H1 (cell line): ENCODE data around the gene ZNF805. TPM values are rescaled to one million over a fixed set of nuclear protein-coding genes. Genes with fewer than 3 reads are reported as not detected.

Experiments
- CTCF ChIA-PET: fragments of 300-600 bp; sonication (Branson Sonifier 250); formaldehyde crosslinking; loops from one replicate; lab custom pipeline; 2021; ENCODE audit not compliant: partially characterized antibody; lab: Charles Lee
- POLR2A ChIA-PET: fragments of 300-600 bp; sonication (Branson Sonifier 250); formaldehyde crosslinking; loops from one replicate; lab custom pipeline; 2021; ENCODE audit warnings: inconsistent platforms; ENCODE audit not compliant: partially characterized antibody; lab: Charles Lee
- DNase-seq, 2 experiments: peaks; one replicate each; pipeline versions ENCODE4 v3.0.0 to v3.0.0-alpha.2; 2010 to 2022; ENCODE audit warnings: low spot score in 2 of 2, low read depth in 1 of 2, mixed read lengths in 1 of 2
- FAIRE-seq: peaks from 2 replicates; lab custom pipeline; 2011; peaks lifted over from hg19 to GRCh38; lab: Jason Lieb, UNC
- H2AFZ ChIP-seq: 2 replicates; pipeline ENCODE4 v1.8.1; 2012; ENCODE audit warnings: low read length, inconsistent platforms
- H2AK5ac ChIP-seq: 2 replicates; pipeline ENCODE4 v1.6.1; 2013; ENCODE audit warnings: low read depth, low read length
- H2BK120ac ChIP-seq: replicated peaks from 2 replicates; pipeline ENCODE3; 2013; ENCODE audit warnings: low read depth, low read length, inconsistent platforms
- H2BK12ac ChIP-seq: 2 replicates; pipeline ENCODE4 v1.6.1; 2013; ENCODE audit warnings: low read depth, low read length
- H2BK15ac ChIP-seq: 2 replicates; pipeline ENCODE4 v1.6.1; 2013; ENCODE audit warnings: low read length
- H2BK20ac ChIP-seq: 2 replicates; pipeline ENCODE4 v1.6.1; 2013; ENCODE audit warnings: low read length
- H2BK5ac ChIP-seq: 2 replicates; pipeline ENCODE4 v1.6.1; 2013; ENCODE audit warnings: low read depth, low read length
- H3K14ac ChIP-seq: 2 replicates; pipeline ENCODE4 v1.6.1; 2013; ENCODE audit warnings: inconsistent platforms; ENCODE audit not compliant: insufficient read length
- H3K18ac ChIP-seq: 2 replicates; pipeline ENCODE4 v1.6.1; 2013; ENCODE audit warnings: low read length; ENCODE audit errors: extremely low read depth
- H3K23ac ChIP-seq: 2 replicates; pipeline ENCODE4 v1.6.1; 2013; ENCODE audit warnings: inconsistent platforms; ENCODE audit not compliant: insufficient read length
- H3K23me2 ChIP-seq: 2 replicates; pipeline ENCODE4 v1.6.1; 2013; ENCODE audit warnings: low read depth, low read length
- H3K27ac ChIP-seq: 2 replicates; pipeline ENCODE4 v1.6.1; 2011; ENCODE audit warnings: low read depth, low read length, inconsistent platforms
- H3K27me3 ChIP-seq, 4 experiments: replicated peaks in 1 of 4; 1 replicate in 1 of 4; 2 replicates in 3 of 4; pipeline versions ENCODE4 v1.6.1 to v1.8.1; 2011 to 2013; ENCODE audit warnings: low read length in 3 of 4, mild to moderate bottlenecking in 3 of 4, inconsistent platforms in 2 of 4, mixed read lengths in 2 of 4, moderate library complexity in 1 of 4; ENCODE audit not compliant: control insufficient read depth in 3 of 4, insufficient read depth in 3 of 4; ENCODE audit errors: extremely low read depth in 1 of 4
- H3K36me3 ChIP-seq, 4 experiments: 2 replicates each; pipeline versions ENCODE4 v1.6.1 to v1.8.1; 2011 to 2013; ENCODE audit warnings: mild to moderate bottlenecking in 4 of 4, low read length in 3 of 4, moderate library complexity in 2 of 4, control low read depth in 1 of 4, inconsistent platforms in 1 of 4; ENCODE audit not compliant: insufficient read depth in 4 of 4, control insufficient read depth in 2 of 4
- H3K4ac ChIP-seq: replicated peaks from 2 replicates; pipeline ENCODE3; 2013; ENCODE audit warnings: low read length, low read depth, mixed read lengths, inconsistent platforms; ENCODE audit not compliant: insufficient read length
- H3K4me1 ChIP-seq, 4 experiments: replicated peaks in 1 of 4; 1 replicate in 1 of 4; 2 replicates in 3 of 4; pipeline versions ENCODE4 v1.6.1 to v1.8.1; 2011 to 2013; ENCODE audit warnings: low read length in 3 of 4, inconsistent platforms in 2 of 4, mixed read lengths in 1 of 4; ENCODE audit not compliant: insufficient read depth in 4 of 4, control insufficient read depth in 3 of 4
- H3K4me2 ChIP-seq, 2 experiments: 2 replicates each; pipeline versions ENCODE4 v1.6.1 to v1.8.1; 2011 to 2013; ENCODE audit warnings: low read depth in 2 of 2, low read length in 2 of 2, control low read depth in 1 of 2, inconsistent platforms in 1 of 2, mild to moderate bottlenecking in 1 of 2; ENCODE audit not compliant: insufficient read depth in 1 of 2
- H3K4me3 ChIP-seq, 4 experiments: fragments of 200-600, 300-600 bp in 1 of 4; sonication (generic), shearing (Covaris generic), sonication (Bioruptor Twin) in 1 of 4; 2 replicates each; pipeline versions ENCODE4 v1.5.1 to v1.8.1; 2011 to 2016; ENCODE audit warnings: low read length in 4 of 4, low read depth in 3 of 4, control low read depth in 2 of 4, inconsistent platforms in 2 of 4, mild to moderate bottlenecking in 2 of 4, mixed read lengths in 1 of 4, moderate library complexity in 1 of 4; ENCODE audit not compliant: insufficient read depth in 2 of 4; ENCODE audit errors: extremely low read depth in 1 of 4
- H3K56ac ChIP-seq: replicated peaks from 2 replicates; pipeline ENCODE3; 2013; ENCODE audit warnings: low read depth, mild to moderate bottlenecking, mixed read lengths, low read length, inconsistent platforms; ENCODE audit not compliant: insufficient read length
- H3K79me1 ChIP-seq: 2 replicates; pipeline ENCODE4 v1.6.1; 2013; ENCODE audit warnings: low read depth, low read length, control low read depth
- H3K79me2 ChIP-seq, 2 experiments: 2 replicates each; pipeline versions ENCODE4 v1.6.1 to v1.8.1; 2012 to 2013; ENCODE audit warnings: low read length in 2 of 2, mild to moderate bottlenecking in 2 of 2, inconsistent platforms in 1 of 2; ENCODE audit not compliant: insufficient read depth in 2 of 2, control insufficient read depth in 1 of 2
- H3K9ac ChIP-seq, 4 experiments: replicated peaks in 1 of 4; 1 replicate in 1 of 4; 2 replicates in 3 of 4; pipeline versions ENCODE4 v1.6.1 to v1.8.1; 2011 to 2013; ENCODE audit warnings: low read depth in 3 of 4, low read length in 3 of 4, control low read depth in 2 of 4, mild to moderate bottlenecking in 2 of 4, moderate library complexity in 2 of 4, inconsistent platforms in 1 of 4; ENCODE audit errors: extremely low read depth in 1 of 4
- H3K9me3 ChIP-seq, 2 experiments: 2 replicates each; pipeline versions ENCODE4 v1.6.1 to v1.8.1; 2012 to 2013; ENCODE audit warnings: mild to moderate bottlenecking in 2 of 2, moderate library complexity in 2 of 2, control low read depth in 1 of 2, inconsistent platforms in 1 of 2, low read depth in 1 of 2, low read length in 1 of 2, mixed read lengths in 1 of 2; ENCODE audit not compliant: insufficient read depth in 2 of 2
- H4K20me1 ChIP-seq, 2 experiments: replicated peaks in 1 of 2; 2 replicates each; pipeline versions ENCODE3 to v1.8.1; 2011 to 2013; ENCODE audit warnings: inconsistent platforms in 2 of 2, low read length in 2 of 2, mild to moderate bottlenecking in 1 of 2; ENCODE audit not compliant: insufficient read depth in 2 of 2, control insufficient read depth in 1 of 2
- H4K5ac ChIP-seq: 2 replicates; pipeline ENCODE4 v1.6.1; 2013; ENCODE audit warnings: low read length, low read depth, mixed read lengths, inconsistent platforms; ENCODE audit not compliant: insufficient read length
- H4K8ac ChIP-seq: 2 replicates; pipeline ENCODE4 v1.8.0; 2013; ENCODE audit warnings: mild to moderate bottlenecking, moderate library complexity, low read length, inconsistent platforms; ENCODE audit not compliant: insufficient read depth; ENCODE audit errors: extremely low read depth
- H4K91ac ChIP-seq: replicated peaks from 2 replicates; pipeline ENCODE3; 2013; ENCODE audit warnings: low read length, mixed read lengths, inconsistent platforms; ENCODE audit not compliant: insufficient read length
- BCL11A ChIP-seq, 2 experiments: IDR thresholded peaks; one replicate each; pipeline ENCODE4 v1.6.1; 2011; ENCODE audit warnings: low read depth in 2 of 2, low read length in 2 of 2, mild to moderate bottlenecking in 2 of 2
- CBX5 ChIP-seq: fragments of 300-800, 300-1000 bp; sonication (generic); IDR thresholded peaks from 2 replicates; pipeline ENCODE4 v1.7.1; 2016; ENCODE audit warnings: antibody characterized with exemption, low read length, low read depth
- CEBPB ChIP-seq: IDR thresholded peaks from 2 replicates; pipeline ENCODE4 v1.6.1; 2012; ENCODE audit warnings: low read depth, low read length
- CTCF ChIP-seq, 3 experiments: IDR thresholded peaks; 1 replicate in 2 of 3; 2 replicates in 1 of 3; pipeline versions ENCODE4 v1.5.1 to v1.6.1; 2011; ENCODE audit warnings: low read length in 3 of 3, mild to moderate bottlenecking in 3 of 3, inconsistent platforms in 2 of 3, low read depth in 1 of 3, moderate library complexity in 1 of 3; ENCODE audit not compliant: insufficient read depth in 1 of 3; ENCODE audit errors: control extremely low read depth in 1 of 3
- EP300 ChIP-seq, 2 experiments: IDR thresholded peaks; 1 replicate in 1 of 2; 2 replicates in 1 of 2; pipeline ENCODE4 v1.6.1; 2011 to 2012; ENCODE audit warnings: low read depth in 2 of 2, low read length in 2 of 2, mild to moderate bottlenecking in 2 of 2, borderline replicate concordance in 1 of 2, inconsistent platforms in 1 of 2, moderate library complexity in 1 of 2
- KDM5A ChIP-seq: fragments of 200-600 bp; IDR thresholded peaks from 2 replicates; pipeline ENCODE4 v1.7.1; 2012; ENCODE audit warnings: mild to moderate bottlenecking, low read length, inconsistent platforms, mixed read lengths
- NANOG ChIP-seq: IDR thresholded peaks from 2 replicates; pipeline ENCODE4 v1.6.1; 2011; ENCODE audit warnings: low read length, low read depth, mild to moderate bottlenecking, inconsistent platforms; ENCODE audit not compliant: insufficient read depth, poor library complexity, severe bottlenecking
- RBBP5 ChIP-seq: IDR thresholded peaks from 2 replicates; pipeline ENCODE4 v1.7.1; 2012; ENCODE audit warnings: low read depth, mild to moderate bottlenecking, inconsistent platforms, low read length, moderate library complexity, borderline replicate concordance
- SIN3A ChIP-seq, 2 experiments: IDR thresholded peaks in 1 of 2; conservative IDR thresholded peaks in 1 of 2; 2 replicates each; pipeline ENCODE4 v1.6.1; 2011 to 2012; ENCODE audit warnings: low read length in 2 of 2, improper control_type of control experiment in 1 of 2, low read depth in 1 of 2, mild to moderate bottlenecking in 1 of 2
- SP1 ChIP-seq: IDR thresholded peaks from 2 replicates; pipeline ENCODE4 v1.6.1; 2011; ENCODE audit warnings: low read depth, low read length
- SRF ChIP-seq: IDR thresholded peaks from 2 replicates; pipeline ENCODE4 v1.6.1; 2011; ENCODE audit warnings: mild to moderate bottlenecking, low read depth, low read length, moderate library complexity
- WGBS, 2 experiments: shearing (Covaris generic) in 1 of 2; methylation state at CpG; one replicate each; pipeline versions ENCODE4 v1.1.6 to v1.1.7; 2013 to 2015; ENCODE audit warnings: low lambda C conversion rate in 2 of 2, mixed read lengths in 2 of 2, inconsistent platforms in 1 of 2, low coverage in 1 of 2, missing lambda C conversion rate in 1 of 2; ENCODE audit not compliant: insufficient replicate concordance in 2 of 2, insufficient coverage in 1 of 2, insufficient read length in 1 of 2; ENCODE audit errors: extremely low coverage in 1 of 2, missing lambda C conversion rate in 1 of 2; 5-methylcytosine and 5-hydroxymethylcytosine counted together
- polyA plus RNA-seq, 7 experiments: library from polyadenylated mRNA; depleted of rRNA in 3 of 7; stranded (reverse) in 5 of 7; unstranded in 2 of 7; fragments of >200 nt in 5 of 7; fragments of 200-250 nt in 2 of 7; gene quantifications; 1 replicate in 5 of 7; 2 replicates in 1 of 7; 4 replicates in 1 of 7; pipeline versions ENCODE4 v1.2.1 to v1.2.3, GENCODE V29; 2011 to 2013; ENCODE audit warnings: missing spikeins in 2 of 7, mixed read lengths in 2 of 7
- total RNA-seq: library from RNA; stranded (reverse); fragmentation: NEBNext Ultra II Directional; extraction: Animal tissue kit (Norgen Biotek cat#: 25700); gene quantifications from 2 replicates; pipeline ENCODE4 v1.2.1, GENCODE V29; 2021

The ZNF805 gene
- total and polyA plus RNA-seq, 2 of the 8 experiments (the other 6 are each of a cell fraction or from before 2014, with no cell fraction given) = 2.3 to 14.8 TPM

- H3K18ac ChIP-seq = no peak overlapping the region
- no peak overlapping the region for H4K8ac ChIP-seq
- peaks cover 35 to 68% (median 59%) of the 10 kb centered on the region in 4 experiments for H3K36me3 ChIP-seq
- H3K23ac ChIP-seq = no peak overlapping the region
- no peak overlapping the region for H3K56ac ChIP-seq
- H3K4me2 ChIP-seq = no peak overlapping the region
- peaks cover 12% of the 10 kb centered on the region; the same call in 1 of the 2 replicates for H3K79me1 ChIP-seq
- ChIA-PET CTCF (no interaction called here), POLR2A (interaction anchor here (1.2 kb wide), 1 partner anchor 9 kb away, joined by 6 read pairs; no protein-coding TSS in a partner anchor)
- H4K20me1 ChIP-seq = peaks cover 4 to 9% of the 10 kb centered on the region in 2 experiments
- H2BK15ac ChIP-seq = no peak overlapping the region
- H4K5ac ChIP-seq = no peak overlapping the region
- peaks cover 0 to 4% of the 10 kb centered on the region in 2 experiments; a peak in 1 of 4 replicates for H3K9me3 ChIP-seq
- no peak overlapping the region for H3K9ac ChIP-seq
- no peaks in the 10 kb centered on the region for H3K4me1 ChIP-seq
- H2BK20ac ChIP-seq = no peak overlapping the region
- no peak overlapping the region for H4K91ac ChIP-seq
- H2AK5ac ChIP-seq = no peak overlapping the region
- no peak overlapping the region for H3K4ac ChIP-seq
- H3K23me2 ChIP-seq = no peaks in the 10 kb centered on the region
- DNase-seq = no peak
- H2BK5ac ChIP-seq = no peak overlapping the region
- H3K79me2 ChIP-seq = peaks cover 0 to 88% of the 10 kb centered on the region in 2 experiments; a peak in 3 of 4 replicates
- no peak overlapping the region for H3K14ac ChIP-seq
- no peak for FAIRE-seq
- H3K4me3 ChIP-seq = no peak overlapping the region
- no peak overlapping the region for H2AFZ ChIP-seq
- no peak overlapping the region for H2BK12ac ChIP-seq
- H2BK120ac ChIP-seq = no peak overlapping the region
- WGBS, 2 experiments = 97% methylated on average over 11 of the region's 11 CpGs; no CpG with 5 or more reads in 1 of the 2 experiments
- H3K27me3 ChIP-seq = no peaks in the 10 kb centered on the region
- no peak overlapping the region for H3K27ac ChIP-seq
- TF ChIP-seq CBX5 = no peak
- no peak for TF ChIP-seq NANOG
- TF ChIP-seq SIN3A (conservative IDR thresholded peaks at IDR 0.05 in 1 of 2, IDR thresholded peaks at IDR 0.05 in 1 of 2; ENCODE audit: low read depth in 1 of 2, low read length in 2 of 2) = no peak
- no peak for TF ChIP-seq CEBPB
- TF ChIP-seq RBBP5 = no peak
- TF ChIP-seq EP300 (IDR thresholded peaks at IDR 0.05; ENCODE audit: borderline replicate concordance in 1 of 2, low read depth in 2 of 2, low read length in 2 of 2) = no peak
- no peak for TF ChIP-seq SRF
- no peak for TF ChIP-seq BCL11A (IDR thresholded peaks at IDR 0.05; ENCODE audit: low read depth in 2 of 2, low read length in 2 of 2)
- no peak for TF ChIP-seq KDM5A
- TF ChIP-seq SP1 = no peak
- no peak for TF ChIP-seq CTCF (IDR thresholded peaks at IDR 0.05; ENCODE audit: control extremely low read depth in 1 of 3, insufficient read depth in 1 of 3, low read depth in 1 of 3, low read length in 3 of 3)
These were observed 50.5 kb downstream of the ZNF805 start for GRCh38 chr19:57290970-57291369.
